ENCODE results near the gene SLC49A3.
"Not testable (repeated sequence)": the region's sequence is repeated elsewhere in the genome, so short reads cannot be mapped to it uniquely, and the experiment has no call there.

SLC49A3 gene

GRCh38 chr4:681736-682451 is 7.1 kb downstream of the SLC49A3 start:
- DNase-seq (ENCODE audit: low read depth in 2 of 2, low spot score in 1 of 2), result no peak

GRCh38 chr4:680928-681645 is 7.9 kb downstream of the SLC49A3 start:
- DNase-seq (ENCODE audit: low read depth in 2 of 2, low spot score in 1 of 2), result no peak

GRCh38 chr4:680551-680927 is 8.4 kb downstream of the SLC49A3 start:
- DNase-seq (ENCODE audit: low read depth in 2 of 2, low spot score in 1 of 2), result no peak

GRCh38 chr4:680091-680490 is 8.9 kb downstream of the SLC49A3 start:
- no peak for DNase-seq (ENCODE audit: low read depth in 2 of 2, low spot score in 1 of 2)

DNA sequence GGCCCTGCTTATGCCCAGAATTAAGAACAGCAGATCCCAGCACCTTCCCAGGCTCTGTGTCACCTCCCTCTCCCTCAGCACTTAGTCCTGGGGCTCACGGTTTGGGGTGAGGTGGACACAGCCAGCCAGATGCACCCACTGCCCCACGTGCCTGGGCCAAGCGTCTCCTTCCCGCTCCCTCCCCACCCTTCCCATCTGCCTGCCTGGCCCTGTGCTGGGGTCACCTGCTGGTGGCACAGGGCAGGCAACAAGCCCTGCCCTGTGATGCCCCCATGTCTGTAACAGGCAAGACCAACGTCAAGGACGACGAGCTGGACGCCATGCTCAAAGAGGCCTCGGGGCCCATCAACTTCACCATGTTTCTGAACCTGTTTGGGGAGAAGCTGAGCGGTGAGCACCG is 9.3 kb downstream of the SLC49A3 start:
- DNase-seq (ENCODE audit: low read depth in 2 of 2, low spot score in 1 of 2), result no peak

- DNase-seq (ENCODE audit: low read depth in 2 of 2, low spot score in 1 of 2), result no peak
These were observed 9.9 kb downstream of the SLC49A3 start for GRCh38 chr4:679104-679481.

- no peak for DNase-seq (ENCODE audit: low read depth in 2 of 2, low spot score in 1 of 2)
These were observed 10.4 kb downstream of the SLC49A3 start for GRCh38 chr4:678331-679103.

- DNase-seq (ENCODE audit: low read depth in 2 of 2, low spot score in 1 of 2), result no peak
These were observed 11.3 kb downstream of the SLC49A3 start for GRCh38 chr4:677431-678293.

- no peak for DNase-seq (ENCODE audit: low read depth in 2 of 2, low spot score in 1 of 2)
These were observed 12.1 kb downstream of the SLC49A3 start for GRCh38 chr4:676871-677235.

DNA sequence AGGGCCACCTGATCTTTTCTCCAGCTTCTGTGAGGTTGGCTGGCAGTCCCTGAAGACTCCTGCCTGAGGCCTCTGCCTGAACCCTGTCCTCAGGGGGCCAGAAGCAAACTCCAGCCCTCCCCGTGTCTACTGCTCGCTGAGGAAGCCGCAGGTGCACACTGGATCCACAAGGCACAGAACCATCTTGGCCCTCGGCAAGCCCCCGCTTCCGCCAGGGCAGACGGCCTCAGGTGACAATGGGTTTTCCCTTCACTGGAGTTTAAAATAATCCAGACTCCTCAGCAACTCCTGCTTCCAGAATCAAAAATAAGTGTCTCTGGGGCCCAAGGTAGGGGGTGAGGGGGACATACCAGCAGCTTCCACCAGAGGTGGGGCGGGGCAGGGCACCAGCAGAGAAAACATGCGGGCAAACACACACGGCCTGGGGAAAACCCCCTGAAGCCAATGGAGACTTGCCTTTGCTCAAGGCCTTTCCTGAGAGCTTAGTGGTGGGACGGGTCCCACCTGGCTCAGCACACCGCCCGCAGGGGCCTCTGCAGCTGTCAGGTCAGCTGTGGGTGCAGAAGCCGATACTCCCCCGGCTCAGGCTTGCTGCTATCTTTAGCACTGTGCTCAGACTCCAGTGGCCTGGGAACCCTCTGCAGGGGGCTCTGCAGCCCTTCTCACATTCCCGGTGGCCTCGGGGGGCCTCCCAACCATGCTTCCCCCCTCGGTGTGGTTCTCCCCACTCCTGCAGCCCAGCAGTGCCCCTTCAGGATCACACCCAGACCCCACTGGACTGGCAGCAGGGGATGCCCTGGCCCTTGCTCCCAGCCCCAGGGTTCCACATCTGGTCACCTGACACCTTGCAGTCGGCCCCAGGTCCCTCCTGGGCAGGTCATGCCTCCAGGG is 12.7 kb downstream of the SLC49A3 start:
- DNase-seq (ENCODE audit: low read depth in 2 of 2, low spot score in 1 of 2), result no peak

DNA sequence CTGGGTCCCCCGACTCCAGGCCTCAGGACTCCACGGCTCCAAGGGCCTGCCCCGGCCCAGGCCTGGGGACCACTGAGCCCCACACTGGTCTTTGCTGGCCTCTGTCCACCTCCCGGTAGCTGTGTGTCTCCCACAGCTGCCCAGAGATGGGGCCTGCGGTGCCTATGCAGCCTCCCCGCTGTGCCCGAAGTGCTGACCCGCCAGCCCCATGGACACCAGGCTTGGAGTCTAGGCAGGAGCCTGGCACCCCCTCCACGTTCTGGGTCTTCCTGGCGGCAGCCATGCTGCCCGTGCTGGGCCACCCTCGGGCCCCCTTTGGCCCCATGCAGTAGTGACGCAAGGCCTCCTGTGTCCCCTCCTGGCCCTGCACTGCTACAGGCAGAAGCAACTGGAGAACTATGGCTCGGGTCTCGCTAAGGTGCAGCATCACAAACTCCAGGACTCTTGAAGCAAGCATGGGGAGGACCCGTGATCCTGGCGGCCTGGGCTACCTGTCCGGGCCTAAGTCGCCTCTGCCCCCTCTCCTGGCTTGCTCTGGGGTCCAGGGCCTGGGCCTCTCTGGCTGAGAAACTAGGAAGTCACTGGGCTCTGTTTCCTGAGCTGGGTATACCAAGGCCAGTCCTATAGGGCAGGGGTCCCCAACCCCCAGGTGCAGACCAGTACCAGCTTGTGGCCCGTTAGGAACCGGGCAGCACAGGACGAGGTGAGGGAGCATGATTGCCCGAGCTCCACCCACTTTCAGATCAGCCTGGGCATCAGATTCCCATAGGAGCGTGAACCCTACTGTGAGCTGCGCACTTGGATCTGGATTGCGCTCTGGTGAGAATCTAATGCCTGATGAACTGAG is 13.7 kb downstream of the SLC49A3 start:
- no peak for DNase-seq (ENCODE audit: low read depth in 2 of 2, low spot score in 1 of 2)

GRCh38 chr4:674172-675035 is 14.5 kb downstream of the SLC49A3 start, which contains the start of the genes ATP5ME and MYL5:
TSS of gene ATP5ME (minus strand) at chr4:674276. CDS start at chr4:674247, 29 bp downstream.
TSS of gene MYL5 (plus strand) at chr4:674542. CDS start at chr4:678027, 3,485 bp downstream.
- DNase-seq (ENCODE audit: low read depth in 2 of 2, low spot score in 1 of 2), result peak; percentile 91 to 97

- DNase-seq (ENCODE audit: low read depth in 2 of 2, low spot score in 1 of 2), result no peak
These were observed 15.4 kb downstream of the SLC49A3 start for GRCh38 chr4:673349-674091.

DNA sequence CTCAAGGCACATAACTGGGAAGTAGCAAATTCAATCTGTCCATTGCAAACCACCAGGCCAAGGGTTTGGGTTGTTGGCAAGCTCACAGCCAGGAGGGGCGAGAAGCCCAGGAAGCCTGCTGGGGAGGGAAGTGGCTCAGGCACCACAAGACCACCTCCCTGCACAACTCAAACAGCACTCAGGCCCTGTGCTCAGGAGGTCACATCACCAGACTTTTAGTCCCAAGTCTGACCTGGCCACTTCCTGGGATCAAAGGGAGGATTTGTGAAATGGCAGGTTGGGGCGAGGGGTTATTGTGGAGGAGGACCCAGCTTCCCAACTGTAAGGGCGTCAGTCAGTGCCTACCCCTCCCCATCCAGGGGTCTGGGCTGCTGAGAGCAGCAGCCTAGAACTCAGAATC is 17.2 kb downstream of the SLC49A3 start:
- no peak for DNase-seq (ENCODE audit: low read depth in 2 of 2, low spot score in 1 of 2)

DNA sequence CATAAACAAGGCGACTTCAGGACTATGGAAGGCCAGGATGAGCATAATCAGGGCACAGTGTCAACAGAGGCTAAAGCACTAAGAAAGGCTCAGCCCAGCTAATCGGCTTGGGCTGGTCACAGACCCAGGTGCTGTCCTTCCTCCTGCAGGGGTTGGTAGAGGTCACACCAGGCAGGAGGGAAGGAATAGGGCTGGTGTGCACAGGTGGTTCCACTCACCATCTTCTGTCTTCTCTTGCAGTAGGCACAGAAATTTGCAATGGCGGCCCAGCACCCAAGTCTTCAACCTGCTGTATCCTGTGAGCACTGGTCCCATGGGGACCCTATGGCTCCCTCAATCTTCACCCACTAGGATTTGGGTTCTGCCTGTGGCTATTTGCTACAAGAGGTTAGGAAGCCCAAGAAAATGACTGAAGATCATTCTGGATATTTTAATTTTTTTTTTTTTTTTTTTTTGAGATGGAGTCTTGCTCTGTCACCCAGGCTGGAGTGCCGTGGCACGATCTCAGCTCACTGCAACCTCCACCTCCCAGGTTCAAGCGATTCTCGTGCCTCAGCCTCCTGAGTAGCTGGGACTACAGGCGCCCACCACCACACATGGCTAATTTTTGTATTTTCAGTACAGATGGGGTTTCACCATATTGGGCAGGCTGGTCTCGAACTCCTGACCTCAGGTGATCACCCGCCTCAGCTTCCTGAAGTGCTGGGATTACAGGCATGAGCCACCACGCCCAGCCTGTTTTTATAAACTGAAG is 19.0 kb downstream of the SLC49A3 start:
- DNase-seq (ENCODE audit: low read depth in 2 of 2, low spot score in 1 of 2), result not testable (repeated sequence)

- not testable (repeated sequence) for DNase-seq (ENCODE audit: low read depth in 2 of 2, low spot score in 1 of 2)
These were observed 20.7 kb downstream of the SLC49A3 start for GRCh38 chr4:668219-668618.

- DNase-seq (ENCODE audit: low read depth in 2 of 2, low spot score in 1 of 2), result no peak
These were observed 21.4 kb downstream of the SLC49A3 start for GRCh38 chr4:667545-667925.
